ENCODE results near the gene ILDR2.

Gene ILDR2

GRCh38 chr1:166920561-166921475, 54.5 kb downstream of the ILDR2 start:
- peak; percentile 30 for DNase-seq

- DNase-seq, result no peak
Measured at GRCh38 chr1:166918956-166919316, 56.4 kb downstream of the ILDR2 start.

GRCh38 chr1:166918088-166918955, 57.0 kb downstream of the ILDR2 start:
- DNase-seq, result no peak

GRCh38 chr1:166915941-166916340, 59.4 kb downstream of the ILDR2 start:
- DNase-seq, result no peak

GRCh38 chr1:166915042-166915441, 60.3 kb downstream of the ILDR2 start:
- DNase-seq, result no peak

GRCh38 chr1:166914111-166914510, 61.2 kb downstream of the ILDR2 start:
- DNase-seq, result no peak

GRCh38 chr1:166911624-166912023, 63.7 kb downstream of the ILDR2 start:
- DNase-seq, result no peak

- peak; percentile 82 for DNase-seq
Measured at GRCh38 chr1:166910396-166910994, 64.8 kb downstream of the ILDR2 start.

GRCh38 chr1:166908942-166909341, 66.4 kb downstream of the ILDR2 start:
- no peak for DNase-seq

- no peak for DNase-seq
Measured at GRCh38 chr1:166907763-166908162, 67.6 kb downstream of the ILDR2 start.

GRCh38 chr1:166907051-166907450, 68.3 kb downstream of the ILDR2 start:
- no peak for DNase-seq

- no peak for DNase-seq
Measured at GRCh38 chr1:166906647-166907046, 68.7 kb downstream of the ILDR2 start.

- no peak for DNase-seq
Measured at GRCh38 chr1:166905900-166906299, 69.4 kb downstream of the ILDR2 start.

GRCh38 chr1:166905136-166905535, 70.2 kb downstream of the ILDR2 start:
- DNase-seq, result no peak

- DNase-seq, result no peak
Measured at GRCh38 chr1:166903232-166903631, 72.1 kb downstream of the ILDR2 start.

GRCh38 chr1:166902279-166902678, 73.1 kb downstream of the ILDR2 start:
- no peak for DNase-seq

- DNase-seq, result no peak
Measured at GRCh38 chr1:166900987-166901386, 74.4 kb downstream of the ILDR2 start.

GRCh38 chr1:166899769-166900168, 75.6 kb downstream of the ILDR2 start:
- DNase-seq, result no peak

GRCh38 chr1:166895766-166896165, 79.6 kb downstream of the ILDR2 start:
- no peak for DNase-seq

GRCh38 chr1:166889776-166890175, 85.6 kb downstream of the ILDR2 start:
- DNase-seq, result no peak

GRCh38 chr1:166888373-166889111, 86.8 kb downstream of the ILDR2 start:
- DNase-seq, result no peak

- DNase-seq, result no peak
Measured at GRCh38 chr1:166884971-166885370, 90.4 kb downstream of the ILDR2 start.

All from stimulated activated CD4-positive, alpha-beta T cell treated with anti-CD3 and anti-CD28 coated beads, Interleukin-15, amount 100 ng/mL, for 24 hours (primary cell).